HEK293T (cell line): ENCODE data around the gene MELK.
"Not testable (repeated sequence)": the region's sequence is repeated elsewhere in the genome, so short reads cannot be mapped to it uniquely, and the experiment has no call there.

Experiments
- CTCF ChIA-PET: fragments of 350-600 bp; formaldehyde crosslinking; extraction: SDS; loops from one replicate; lab custom pipeline; 2021; ENCODE audit warnings: antibody characterized with exemption, inconsistent platforms; lab: Yijun Ruan, JAX
- POLR2A ChIA-PET: fragments of 350-600 bp; formaldehyde crosslinking; extraction: SDS; loops from one replicate; lab custom pipeline; 2020; ENCODE audit warnings: antibody characterized with exemption, inconsistent platforms; lab: Yijun Ruan, JAX
- DNase-seq: peaks from one replicate; pipeline ENCODE4 v3.0.0; 2012; ENCODE audit warnings: mixed read lengths; ENCODE audit errors: extremely low spot score
- ARNT ChIP-seq: fragments of 450-650 bp; IDR thresholded peaks from 2 replicates; pipeline ENCODE4 v1.6.1; 2017; ENCODE audit warnings: mild to moderate bottlenecking
- BHLHE40 ChIP-seq: fragments of 450-650 bp; IDR thresholded peaks from 2 replicates; pipeline ENCODE4 v1.6.1; 2016; ENCODE audit warnings: mild to moderate bottlenecking, moderate library complexity, borderline replicate concordance
- CTBP1 ChIP-seq: fragments of 450-650 bp; IDR thresholded peaks from 2 replicates; pipeline ENCODE4 v1.6.1; 2016; ENCODE audit warnings: borderline replicate concordance
- ELF4 ChIP-seq: fragments of 450-650 bp; IDR thresholded peaks from 2 replicates; pipeline ENCODE4 v1.6.1; 2017; ENCODE audit warnings: antibody characterized with exemption
- FOXA1 ChIP-seq: fragments of 450-650 bp; IDR thresholded peaks from 2 replicates; pipeline ENCODE4 v1.6.1; 2016; ENCODE audit warnings: mild to moderate bottlenecking
- FOXK2 ChIP-seq: fragments of 450-650 bp; IDR thresholded peaks from 2 replicates; pipeline ENCODE4 v1.6.1; 2016; ENCODE audit warnings: mild to moderate bottlenecking
- FOXM1 ChIP-seq: fragments of 450-650 bp; IDR thresholded peaks from 2 replicates; pipeline ENCODE4 v1.6.1; 2017; ENCODE audit warnings: mild to moderate bottlenecking, borderline replicate concordance
- HDGF ChIP-seq: fragments of 450-650 bp; IDR thresholded peaks from 2 replicates; pipeline ENCODE4 v1.6.1; 2017; ENCODE audit warnings: antibody characterized with exemption, borderline replicate concordance
- L3MBTL2 ChIP-seq: fragments of 450-650 bp; conservative IDR thresholded peaks from 2 replicates; pipeline ENCODE4 v1.6.1; 2016; ENCODE audit warnings: mild to moderate bottlenecking
- LEF1 ChIP-seq: fragments of 450-650 bp; IDR thresholded peaks from 2 replicates; pipeline ENCODE4 v1.6.1; 2017; ENCODE audit warnings: mild to moderate bottlenecking, borderline replicate concordance
- NFRKB ChIP-seq: fragments of 450-650 bp; IDR thresholded peaks from 2 replicates; pipeline ENCODE4 v1.6.1; 2016; ENCODE audit warnings: mild to moderate bottlenecking, moderate library complexity
- PKNOX1 ChIP-seq: fragments of 450-650 bp; IDR thresholded peaks from 2 replicates; pipeline ENCODE4 v1.6.1; 2016
- SP1 ChIP-seq: fragments of 450-650 bp; IDR thresholded peaks from 2 replicates; pipeline ENCODE4 v1.6.1; 2017
- SUZ12 ChIP-seq: fragments of 450-650 bp; IDR thresholded peaks from 2 replicates; pipeline ENCODE4 v1.6.1; 2016; ENCODE audit warnings: mild to moderate bottlenecking
- TARDBP ChIP-seq: fragments of 450-650 bp; IDR thresholded peaks from 2 replicates; pipeline ENCODE4 v1.6.1; 2016
- ZNF384 ChIP-seq: fragments of 450-650 bp; IDR thresholded peaks from 2 replicates; pipeline ENCODE4 v1.6.1; 2016

The MELK gene

DNA sequence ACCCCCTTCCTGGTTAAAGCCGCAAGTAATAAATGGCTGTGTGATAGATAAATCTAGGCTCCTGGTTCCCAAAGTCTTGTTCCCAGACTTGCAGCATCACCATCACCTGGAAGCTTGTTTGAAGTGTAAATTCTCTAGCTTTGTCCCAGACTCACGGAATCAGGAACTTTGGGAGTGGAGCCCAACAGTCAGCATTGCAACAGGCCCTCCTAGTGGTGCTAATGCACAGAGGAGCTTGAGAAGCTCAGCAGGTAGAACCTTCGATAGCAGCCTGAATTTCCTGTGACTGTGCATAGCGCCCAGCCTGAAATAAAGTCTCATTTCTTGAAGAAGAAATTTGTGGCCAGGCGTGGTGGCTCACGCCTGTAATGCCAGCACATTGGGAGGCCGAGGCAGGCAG, 30.3 kb upstream of the MELK start:
- CTCF ChIA-PET: no interaction called here
- DNase-seq: no peak
- TF ChIP-seq NFRKB: no peak
- TF ChIP-seq SUZ12: no peak
- no peak for TF ChIP-seq FOXK2
- no peak for TF ChIP-seq ELF4
- no peak for TF ChIP-seq PKNOX1
- TF ChIP-seq ZNF384: no peak
- no peak for TF ChIP-seq FOXM1
- TF ChIP-seq LEF1: no peak
- no peak for TF ChIP-seq CTBP1
- no peak for TF ChIP-seq ARNT
- no peak for TF ChIP-seq FOXA1
- TF ChIP-seq BHLHE40: no peak
- TF ChIP-seq HDGF: no peak
- TF ChIP-seq L3MBTL2: no peak
- no peak for TF ChIP-seq SP1
- no peak for TF ChIP-seq TARDBP
- POLR2A ChIA-PET: no interaction called here

DNA sequence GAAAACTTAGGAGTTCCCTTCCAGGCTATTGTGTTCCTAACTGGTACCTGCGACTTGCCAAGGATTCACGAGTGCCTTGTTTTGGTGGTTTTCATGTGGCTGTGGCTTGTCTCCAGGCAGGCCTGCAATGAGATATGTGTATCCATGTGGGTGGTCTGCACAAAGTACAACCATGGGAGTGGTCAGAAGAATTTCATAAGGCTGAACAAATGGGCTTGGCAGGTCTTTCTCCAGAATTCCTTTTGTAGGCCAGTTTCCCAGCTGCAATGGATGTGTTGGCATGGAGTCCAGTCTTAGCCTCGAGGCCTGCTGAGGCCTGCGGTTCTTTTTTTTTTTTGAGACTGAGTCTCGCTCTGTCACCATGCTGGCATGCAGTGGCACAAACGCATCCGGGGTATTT, 28.8 kb upstream of the MELK start:
- POLR2A ChIA-PET: no interaction called here
- no peak for DNase-seq
- CTCF ChIA-PET: interaction anchor here (0.6 kb wide), 1 partner anchor 53 kb away, joined by 3 read pairs; no protein-coding TSS in a partner anchor
- TF ChIP-seq LEF1: no peak
- TF ChIP-seq ZNF384: no peak
- no peak for TF ChIP-seq ARNT
- no peak for TF ChIP-seq NFRKB
- no peak for TF ChIP-seq ELF4
- no peak for TF ChIP-seq SP1
- TF ChIP-seq SUZ12: no peak

DNA sequence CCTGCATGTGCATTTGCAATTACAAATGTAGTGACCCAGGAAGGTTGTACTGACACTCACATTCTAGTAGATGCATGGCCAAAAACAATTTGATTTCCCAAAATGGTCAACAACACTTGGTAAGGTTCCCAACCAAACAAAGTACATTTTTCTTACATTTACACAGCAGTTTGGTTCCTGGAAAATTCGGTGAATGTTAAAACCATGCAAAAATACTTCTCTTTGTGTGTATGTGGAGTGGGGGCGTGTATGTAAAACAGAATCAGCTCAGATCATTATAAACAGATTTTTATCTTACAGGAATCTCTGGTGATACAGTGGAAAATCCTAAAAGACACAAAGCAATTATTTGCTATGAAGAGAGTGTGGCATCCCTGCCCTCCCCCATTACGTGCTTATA, 25.1 kb upstream of the MELK start:
- TF ChIP-seq SUZ12: no peak
- TF ChIP-seq NFRKB: no peak
- TF ChIP-seq FOXK2: no peak
- TF ChIP-seq LEF1: no peak
- no peak for TF ChIP-seq ARNT
- TF ChIP-seq ELF4: no peak
- TF ChIP-seq CTBP1: no peak
- TF ChIP-seq HDGF: no peak
- TF ChIP-seq BHLHE40: no peak
- no peak for TF ChIP-seq ZNF384
- no peak for TF ChIP-seq FOXM1
- no peak for TF ChIP-seq SP1
- no peak for TF ChIP-seq L3MBTL2
- no peak for TF ChIP-seq TARDBP
- TF ChIP-seq FOXA1: no peak
- TF ChIP-seq PKNOX1: no peak
- POLR2A ChIA-PET: no interaction called here
- CTCF ChIA-PET: no interaction called here
- no peak for DNase-seq

DNA sequence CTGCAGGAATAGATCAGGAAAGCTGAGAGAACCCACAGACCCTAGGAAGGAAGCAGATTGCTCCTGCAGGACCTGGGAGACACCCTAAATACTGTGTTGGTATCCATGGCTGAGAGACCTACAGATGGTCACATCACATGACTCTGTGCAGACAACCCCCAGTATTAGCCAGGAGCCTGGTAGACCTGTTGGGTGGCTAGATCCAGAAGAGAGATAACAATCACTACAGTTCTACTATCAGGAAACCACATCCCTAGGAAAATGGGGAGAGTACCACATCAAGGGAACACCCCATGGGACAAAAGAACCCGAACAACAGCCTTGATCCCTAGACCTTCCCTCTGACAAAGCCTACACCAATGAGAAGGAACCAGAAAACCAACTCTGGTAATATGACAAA, 24.2 kb upstream of the MELK start:
- TF ChIP-seq SP1 (no peak), FOXM1 (no peak), FOXA1 (no peak), FOXK2 (no peak), PKNOX1 (no peak), CTBP1 (no peak), TARDBP (no peak), ELF4 (no peak), LEF1 (no peak), HDGF (no peak), L3MBTL2 (no peak), ZNF384 (no peak), SUZ12 (no peak), BHLHE40 (no peak), NFRKB (no peak), ARNT (no peak)
- DNase-seq: no peak
- ChIA-PET POLR2A (no interaction called here), CTCF (no interaction called here)

GRCh38 chr9:36550135-36550534, 22.6 kb upstream of the MELK start:
- CTCF ChIA-PET: no interaction called here
- no peak for DNase-seq
- POLR2A ChIA-PET: no interaction called here
- no peak for TF ChIP-seq PKNOX1
- TF ChIP-seq NFRKB: no peak
- no peak for TF ChIP-seq TARDBP
- no peak for TF ChIP-seq HDGF
- TF ChIP-seq FOXK2: no peak
- TF ChIP-seq CTBP1: no peak
- no peak for TF ChIP-seq LEF1
- no peak for TF ChIP-seq BHLHE40
- no peak for TF ChIP-seq FOXM1
- TF ChIP-seq FOXA1: no peak
- TF ChIP-seq ARNT: no peak

- POLR2A ChIA-PET, DNase-seq: not testable (repeated sequence)
- CTCF ChIA-PET: interaction anchor here (0.7 kb wide), 1 partner anchor 43 kb away, joined by 3 read pairs; no protein-coding TSS in a partner anchor
Observed at GRCh38 chr9:36550631-36551098, 22.0 kb upstream of the MELK start.
